BJ (cell line): ENCODE data around the gene KRT10. TPM values are rescaled to one million over a fixed set of nuclear protein-coding genes. Genes with fewer than 3 reads are reported as not detected.

Experiments
- CTCF ChIA-PET: fragments of 350-600 bp; formaldehyde crosslinking; extraction: SDS; loops from one replicate; lab custom pipeline; 2021; ENCODE audit warnings: antibody characterized with exemption, inconsistent platforms; lab: Yijun Ruan, JAX
- POLR2A ChIA-PET: fragments of 300-600 bp; sonication (Branson Sonifier 250); formaldehyde crosslinking; extraction: SDS; loops from one replicate; lab custom pipeline; 2021; ENCODE audit warnings: antibody characterized with exemption; lab: Charles Lee
- DNase-seq: peaks from one replicate; pipeline ENCODE4 v3.0.0-alpha.2; 2011; ENCODE audit warnings: low read depth
- H3K27me3 ChIP-seq: 2 replicates; pipeline ENCODE4 v1.6.0; 2011; ENCODE audit warnings: low read length; ENCODE audit not compliant: control insufficient read depth, insufficient read depth
- H3K36me3 ChIP-seq: 2 replicates; pipeline ENCODE4 v1.5.1; 2011; ENCODE audit warnings: low read length; ENCODE audit not compliant: control insufficient read depth, insufficient read depth
- H3K4me3 ChIP-seq: 2 replicates; pipeline ENCODE4 v1.5.1; 2011; ENCODE audit warnings: low read depth, mild to moderate bottlenecking, control low read depth, low read length
- CTCF ChIP-seq: IDR thresholded peaks from 2 replicates; pipeline ENCODE4 v1.5.1; 2011; ENCODE audit warnings: low read depth, mild to moderate bottlenecking, control low read depth, inconsistent platforms, low read length, moderate library complexity; ENCODE audit not compliant: insufficient read depth
- polyA plus RNA-seq: library from polyadenylated mRNA; depleted of rRNA; stranded (reverse); fragments of >200 nt; gene quantifications from 2 replicates; pipeline ENCODE4 v1.2.3, GENCODE V29; 2011

The KRT10 gene
- polyA plus RNA-seq, 1 experiment, result 6.4 TPM

GRCh38 chr17:40791787-40792436 lies 30.5 kb downstream of the KRT10 start:
- H3K27me3 ChIP-seq, result peaks cover 15% of the 10 kb centered on the region
- ChIA-PET CTCF (interaction anchor here (0.9 to 3.5 kb wide), 9 partner anchors 12 to 874 kb away, joined by 3 to 9 read pairs (median 5); no protein-coding TSS in a partner anchor), POLR2A (no interaction called here)
- DNase-seq, result no peak
- H3K4me3 ChIP-seq, result no peak overlapping the region
- H3K36me3 ChIP-seq, result no peaks in the 10 kb centered on the region
- peak; percentile 57 for TF ChIP-seq CTCF

- CTCF ChIA-PET, result interaction anchor here (1.0 to 3.5 kb wide), 5 partner anchors 15 to 875 kb away, joined by 3 to 9 read pairs (median 7); no protein-coding TSS in a partner anchor
- POLR2A ChIA-PET, result no interaction called here
- Histone ChIP-seq H3K27me3 (peaks cover 12% of the 10 kb centered on the region), H3K4me3 (no peak overlapping the region), H3K36me3 (no peaks in the 10 kb centered on the region)
- DNase-seq, result no peak
- TF ChIP-seq CTCF, result no peak
Observed at GRCh38 chr17:40791111-40791510, 31.3 kb downstream of the KRT10 start.

GRCh38 chr17:40782450-40782849 lies 40.0 kb downstream of the KRT10 start, which contains the start of gene KRT27:
KRT27 (minus strand) TSS chr17:40782550; CDS start chr17:40782493, 57 bp downstream.
- no peak for TF ChIP-seq CTCF
- DNase-seq, result no peak
- Histone ChIP-seq H3K27me3 (peaks cover 5% of the 10 kb centered on the region; the same call in 1 of the 2 replicates), H3K36me3 (no peaks in the 10 kb centered on the region), H3K4me3 (no peak within 1 kb of the TSS)
- CTCF ChIA-PET, result no interaction called here
- POLR2A ChIA-PET, result no interaction called here

GRCh38 chr17:40779181-40779909 lies 43.1 kb downstream of the KRT10 start:
- ChIA-PET POLR2A (no interaction called here), CTCF (interaction anchor here (1.1 to 1.4 kb wide), 2 partner anchors 157 to 164 kb away, joined by 3 to 4 read pairs; no protein-coding TSS in a partner anchor)
- no peak overlapping the region for H3K4me3 ChIP-seq
- no peaks in the 10 kb centered on the region for H3K36me3 ChIP-seq
- peaks cover 11% of the 10 kb centered on the region for H3K27me3 ChIP-seq
- no peak for TF ChIP-seq CTCF
- DNase-seq, result no peak

GRCh38 chr17:40778461-40778860 lies 44.0 kb downstream of the KRT10 start:
- H3K27me3 ChIP-seq, result peaks cover 9% of the 10 kb centered on the region
- ChIA-PET POLR2A (no interaction called here), CTCF (no interaction called here)

More at GRCh38 chr17:40778461-40778860, 44.0 kb downstream of the KRT10 start:
- Histone ChIP-seq H3K4me3 (no peak overlapping the region), H3K36me3 (no peaks in the 10 kb centered on the region)
- DNase-seq, result no peak
- no peak for TF ChIP-seq CTCF
